Stimulated activated CD4-positive, alpha-beta T cell treated with anti-CD3 and anti-CD28 coated beads, Interleukin-1b, Interleukin-23, amount 100 ng/mL, for 1 hour (primary cell): Measurements from ENCODE around the gene ETV7.

Experiments
- DNase-seq, 2 donors: peaks; one replicate each; pipeline ENCODE4 v3.0.0-alpha.2; 2020; ENCODE audit warnings: low read depth in 2 of 2

ETV7 gene

DNA sequence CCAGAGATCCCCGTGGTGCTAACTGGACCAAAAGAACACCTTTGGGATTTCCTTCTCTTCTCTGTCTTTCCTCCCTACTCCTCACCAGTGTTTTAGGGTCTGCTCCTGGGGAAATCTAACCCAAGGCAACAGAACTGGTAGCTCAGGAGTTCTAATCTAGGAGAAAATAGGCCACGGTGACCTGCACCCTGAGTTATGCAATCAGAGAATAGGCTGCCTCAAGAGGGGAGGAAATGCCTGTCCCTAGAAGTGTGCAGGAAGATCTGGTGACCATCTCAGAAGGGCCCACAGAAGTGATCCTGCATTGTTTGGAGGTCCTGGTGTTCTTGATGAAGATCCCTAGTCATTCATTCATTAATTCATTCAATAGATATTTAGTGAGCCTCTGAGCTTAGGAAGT is 3.4 kb downstream of the ETV7 start:
- no peak for DNase-seq

- DNase-seq = no peak
Observed at GRCh38 chr6:36383606-36384005, 3.9 kb downstream of the ETV7 start.

DNA sequence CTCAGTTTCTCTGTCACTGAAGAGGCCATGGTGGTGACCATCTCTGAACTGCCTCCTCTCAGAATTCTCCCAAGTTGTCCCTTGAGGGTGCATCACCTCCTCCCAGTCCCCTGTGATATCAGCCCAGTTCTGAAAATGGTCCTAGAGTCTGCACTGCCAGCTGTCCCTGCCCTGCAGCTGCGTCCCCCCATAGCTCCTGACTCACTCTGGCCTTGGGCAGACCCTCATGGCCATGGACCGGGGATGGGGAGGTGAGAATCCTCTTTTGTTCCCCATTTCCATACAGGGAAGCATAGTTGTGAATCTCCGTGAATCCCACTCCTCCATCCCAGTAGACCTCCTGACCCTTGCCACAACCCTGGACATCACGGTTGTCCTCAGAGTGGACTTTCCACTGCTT is 4.5 kb downstream of the ETV7 start:
- no peak for DNase-seq

DNA sequence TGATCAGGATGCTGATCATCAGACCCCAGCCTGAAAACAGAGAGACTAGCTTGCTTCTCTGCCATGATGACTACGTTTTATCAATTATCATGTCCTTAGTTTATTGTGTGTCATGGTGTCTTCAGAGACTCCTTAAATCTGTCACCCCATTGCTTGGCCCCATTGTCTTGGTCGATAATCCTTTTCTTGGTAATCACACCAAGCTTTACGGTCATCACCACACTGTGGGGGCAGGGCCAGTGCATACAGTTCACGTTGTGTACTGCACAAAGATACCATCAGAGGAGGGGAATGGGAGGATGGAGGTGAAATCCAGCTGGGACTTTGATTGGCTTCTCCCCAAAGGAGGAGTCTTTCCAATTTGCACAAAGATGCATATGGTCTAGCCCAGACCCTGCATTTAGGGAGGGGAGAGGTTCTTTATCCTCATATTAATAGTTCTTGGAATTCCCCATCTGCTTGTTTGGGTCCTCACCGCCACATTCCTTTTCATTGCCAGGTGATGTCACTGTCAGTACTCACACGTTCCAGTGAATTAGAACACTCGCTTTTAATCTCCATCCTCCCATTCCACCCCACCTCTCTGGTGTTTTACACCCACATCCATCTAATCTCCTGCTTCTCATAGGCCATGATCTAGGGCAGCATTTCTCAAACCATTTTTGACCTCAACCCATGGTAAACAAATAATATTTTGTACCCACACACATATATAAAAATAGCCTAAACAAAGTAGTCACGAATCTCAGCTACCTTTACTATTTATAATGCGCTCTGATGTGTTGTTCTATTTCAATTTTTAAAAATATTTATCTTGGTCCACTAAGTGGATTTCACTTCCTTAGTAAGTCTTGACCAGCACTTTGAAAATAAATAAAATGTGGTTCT is 5.7 kb downstream of the ETV7 start:
- no peak for DNase-seq

GRCh38 chr6:36380166-36380565 is 7.3 kb downstream of the ETV7 start:
- DNase-seq = no peak

- no peak for DNase-seq
Observed at GRCh38 chr6:36378936-36379335, 8.5 kb downstream of the ETV7 start.

- DNase-seq = no peak
Observed at GRCh38 chr6:36378243-36378920, 9.1 kb downstream of the ETV7 start.

DNA sequence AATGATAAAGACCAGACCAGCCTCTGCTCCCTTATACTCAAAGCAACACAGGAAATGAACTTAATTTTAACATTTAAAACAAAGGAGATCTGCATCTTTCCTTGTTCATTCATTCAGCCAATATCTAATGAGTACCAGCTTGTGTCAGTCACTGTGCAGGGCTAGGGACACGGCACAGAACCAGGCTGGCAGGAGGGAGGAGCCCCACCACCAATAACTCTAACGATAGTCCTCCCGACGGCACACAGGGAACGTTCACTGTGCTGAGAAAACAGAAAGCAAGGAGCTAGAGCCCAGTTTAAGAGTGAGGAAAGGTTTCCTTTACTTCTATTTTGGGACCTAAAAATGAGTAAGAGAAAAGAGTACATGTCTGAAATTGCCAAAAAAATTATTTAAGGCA is 9.9 kb downstream of the ETV7 start:
- DNase-seq = no peak

GRCh38 chr6:36376742-36377141 is 10.7 kb downstream of the ETV7 start:
- DNase-seq = no peak

DNA sequence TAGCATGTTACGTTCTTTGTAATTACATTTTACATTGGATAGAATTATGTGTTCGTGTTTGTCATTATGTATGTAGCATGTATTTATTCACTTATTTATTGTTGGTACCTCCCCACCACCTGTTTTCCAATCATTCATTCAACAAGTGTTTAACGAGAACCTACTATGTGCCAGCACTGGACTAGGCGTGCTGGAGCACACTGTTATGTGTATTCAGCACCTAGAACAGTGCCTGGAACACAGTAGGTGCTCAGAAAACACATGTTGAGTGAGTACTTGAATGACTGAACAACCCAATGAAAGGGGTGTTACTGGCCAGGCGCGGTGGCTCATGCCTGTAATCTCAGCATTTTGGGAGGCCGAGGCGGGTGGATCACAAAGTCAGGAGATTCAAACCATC is 11.3 kb downstream of the ETV7 start:
- no peak for DNase-seq

GRCh38 chr6:36375644-36376155 is 11.8 kb downstream of the ETV7 start:
- DNase-seq = no peak

GRCh38 chr6:36374972-36375371 is 12.5 kb downstream of the ETV7 start:
- DNase-seq = no peak

DNA sequence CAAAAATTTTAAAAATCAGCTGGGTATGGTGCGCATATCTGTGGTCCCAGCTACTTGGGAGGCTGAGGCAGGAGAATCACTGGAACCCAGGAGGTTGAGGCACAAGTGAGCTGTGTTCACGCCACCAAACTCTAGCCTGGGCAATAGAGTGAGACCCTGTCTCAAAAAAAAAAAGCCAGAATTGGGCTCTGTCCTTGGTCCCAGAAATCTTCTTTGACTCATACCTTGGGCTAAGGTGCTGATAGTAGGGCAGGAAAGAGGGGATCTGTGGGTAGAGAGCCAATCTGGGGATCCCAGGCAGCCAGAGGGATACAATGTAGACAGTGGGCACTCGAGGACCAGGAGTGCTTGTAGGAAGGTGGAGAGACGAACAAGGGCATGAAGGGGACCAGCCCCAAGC is 13.3 kb downstream of the ETV7 start:
- DNase-seq = no peak

DNA sequence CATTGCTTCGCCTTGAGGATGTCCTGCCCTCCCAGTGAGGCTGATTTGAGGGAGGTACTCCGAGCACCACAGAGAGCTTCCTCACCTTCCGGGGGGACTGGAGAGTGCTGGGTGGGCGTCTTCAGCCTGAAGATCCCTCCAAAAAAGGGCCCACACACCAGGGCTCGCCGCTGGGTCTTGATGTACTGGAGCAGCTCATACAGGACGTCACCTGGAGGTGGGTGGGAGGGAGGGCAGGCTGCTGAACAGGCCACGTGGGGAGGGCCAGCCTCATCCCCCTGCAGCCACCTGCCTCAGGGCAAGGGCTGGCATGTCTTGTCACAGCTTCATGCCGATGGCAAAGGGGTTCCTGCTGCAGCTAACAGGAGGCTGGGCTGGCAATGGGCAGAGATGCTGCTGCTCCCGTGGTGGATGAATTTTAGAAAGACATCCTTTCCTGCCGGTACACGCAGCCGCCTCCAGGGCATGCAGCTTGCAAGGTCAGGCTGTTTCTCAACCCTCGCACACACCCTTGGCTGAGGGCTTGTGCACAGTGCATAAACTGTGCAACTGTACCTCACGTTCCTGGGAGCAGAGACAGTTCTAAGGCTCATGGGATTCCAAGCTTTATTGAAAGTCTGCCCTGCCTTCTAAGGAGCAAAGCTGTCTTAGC is 14.0 kb downstream of the ETV7 start:
- no peak for DNase-seq

DNA sequence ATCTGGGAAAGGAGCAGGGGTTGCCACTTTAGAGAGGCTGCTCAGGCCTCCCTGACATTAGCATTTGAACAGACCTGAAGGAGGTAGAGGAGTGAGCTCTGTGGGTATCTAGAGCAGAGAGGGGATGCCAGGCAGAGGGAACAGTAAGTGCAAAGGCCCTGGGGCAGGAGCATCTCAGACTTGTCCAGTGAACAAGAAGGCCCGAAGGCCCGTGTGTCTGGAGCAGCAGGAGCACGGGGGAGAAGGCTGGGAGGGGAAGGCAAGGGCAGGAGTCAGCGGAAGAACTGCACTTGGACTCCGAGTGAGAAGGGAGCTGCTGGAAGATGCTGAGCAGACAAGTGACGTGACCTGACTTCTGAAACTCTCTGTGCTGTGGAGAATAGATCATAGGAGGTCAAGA is 15.4 kb downstream of the ETV7 start:
- DNase-seq = no peak

GRCh38 chr6:36371211-36371610 is 16.3 kb downstream of the ETV7 start:
- no peak for DNase-seq

DNA sequence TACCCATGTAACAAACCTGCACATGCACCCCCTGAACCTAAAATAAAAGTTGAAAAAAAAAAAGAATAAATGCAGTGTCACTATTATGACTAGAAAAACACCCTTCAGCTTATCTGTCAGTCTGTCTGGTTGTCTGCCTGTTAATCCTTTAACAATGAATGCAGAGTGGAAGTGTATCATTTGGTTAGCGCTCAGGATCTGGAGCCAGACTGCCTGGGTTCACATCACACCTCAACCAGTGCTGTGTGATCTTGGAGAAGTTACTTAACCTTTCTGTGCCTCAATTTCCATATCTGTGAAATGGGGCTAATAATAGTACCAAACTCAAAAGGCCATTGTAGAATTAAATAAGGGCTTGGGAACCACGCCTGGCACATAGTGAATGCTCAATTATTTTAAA is 16.8 kb downstream of the ETV7 start:
- no peak for DNase-seq

DNA sequence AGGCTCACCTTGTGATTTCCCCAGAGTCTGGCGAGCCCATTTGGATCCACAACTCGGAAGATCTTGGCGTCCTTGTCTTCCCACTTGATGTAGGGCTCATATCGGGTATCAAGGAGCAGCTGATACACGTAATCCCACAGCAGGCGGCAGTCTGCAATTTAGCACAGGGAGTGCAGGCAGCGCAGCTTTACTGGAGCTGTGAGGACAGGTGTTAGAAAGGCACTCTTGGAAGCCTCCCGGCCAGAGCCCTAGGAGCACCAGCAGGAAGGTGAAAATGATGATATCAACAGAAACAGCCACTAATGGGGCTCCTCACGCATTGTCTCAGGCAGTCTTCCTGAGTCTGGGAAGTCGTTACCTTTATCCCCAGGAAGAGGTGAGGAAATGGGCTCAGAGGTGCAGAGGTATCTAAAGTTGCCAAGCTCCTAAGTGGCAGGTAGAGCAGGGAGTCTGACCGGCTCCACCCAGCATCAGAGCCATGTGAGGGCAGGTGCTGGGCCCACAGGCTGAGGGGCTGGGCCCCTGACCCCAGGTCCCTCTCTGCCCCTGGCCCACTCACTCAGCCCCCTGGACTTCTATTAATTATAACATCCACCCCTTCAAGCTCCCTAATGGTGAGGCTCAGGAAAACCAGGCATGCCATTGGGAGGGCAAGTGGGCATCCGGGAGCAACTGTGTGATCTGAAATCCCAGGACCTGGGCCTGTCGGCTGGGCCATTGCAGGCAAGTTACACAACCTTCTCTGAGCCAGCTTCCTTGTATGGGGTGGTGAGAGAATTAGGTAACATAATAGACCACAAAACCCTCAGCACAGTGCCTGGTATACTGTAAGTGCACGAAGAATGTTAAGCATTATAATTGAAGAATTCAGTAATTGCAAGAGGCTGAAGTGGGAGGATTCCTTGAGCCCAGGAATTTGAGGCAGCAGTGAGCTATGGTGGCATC is 18.3 kb downstream of the ETV7 start:
- DNase-seq = no peak

- no peak for DNase-seq
Observed at GRCh38 chr6:36368421-36368820, 19.0 kb downstream of the ETV7 start.

DNA sequence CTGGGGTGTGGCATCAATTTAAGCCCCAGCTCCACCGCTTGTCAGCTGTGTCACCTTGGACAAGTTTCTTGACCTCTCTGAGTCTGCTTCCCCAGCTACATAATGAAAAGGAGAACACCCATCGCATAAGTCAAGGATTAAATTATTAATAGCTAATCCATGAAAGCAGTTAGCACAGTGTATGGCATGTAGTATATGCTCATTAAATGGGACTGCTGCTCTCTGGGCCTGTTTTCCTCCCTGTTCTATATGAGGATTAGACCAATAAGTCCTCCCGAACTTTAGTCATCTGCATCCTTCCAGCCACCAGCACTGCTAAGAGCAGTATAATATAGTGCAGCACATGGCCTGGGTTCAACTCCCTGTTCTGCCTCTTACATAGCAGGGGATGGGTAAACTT is 19.7 kb downstream of the ETV7 start:
- no peak for DNase-seq

DNA sequence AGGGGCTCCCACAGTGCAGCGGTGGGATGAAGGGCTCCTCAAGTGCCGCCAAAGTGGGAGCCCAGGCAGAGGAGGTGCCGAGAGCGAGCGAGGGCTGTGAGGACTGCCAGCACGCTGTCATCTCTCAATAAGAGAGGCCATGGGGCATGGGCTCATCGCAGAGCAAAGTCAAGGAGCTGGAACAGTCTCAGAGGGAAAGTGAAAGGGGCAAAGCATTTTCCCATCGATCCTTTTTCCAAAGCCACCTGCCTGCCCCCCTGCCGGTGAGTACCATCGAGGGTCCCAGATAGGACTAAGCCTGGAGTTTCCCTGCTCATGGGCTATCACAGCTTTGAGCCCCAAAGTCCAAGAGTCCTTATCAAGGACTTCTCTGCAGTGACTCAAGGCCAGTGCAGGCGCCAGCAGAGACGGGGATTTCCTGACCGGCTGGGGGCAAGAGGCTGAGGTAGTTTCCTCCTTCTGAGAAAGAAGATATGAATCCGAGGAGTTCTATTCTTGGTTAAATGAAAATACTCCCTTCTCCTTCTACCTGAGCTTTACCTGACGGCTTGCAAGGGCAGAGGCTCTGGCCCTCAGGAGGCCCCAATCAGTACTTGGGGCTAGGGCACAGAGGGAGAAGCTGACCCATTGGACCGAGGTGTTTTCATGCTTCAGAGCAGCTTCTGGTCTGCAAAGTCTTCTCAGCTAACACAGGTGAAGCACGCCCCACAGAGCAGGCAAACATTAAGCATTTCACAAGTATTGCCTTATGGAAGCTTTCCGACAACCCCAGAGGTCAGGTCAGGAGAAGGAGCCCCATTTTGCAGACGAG is 22.6 kb downstream of the ETV7 start:
- DNase-seq = no peak
